Activated CD4-positive, alpha-beta T cell treated with anti-CD3 and anti-CD28 coated beads, Interleukin-10, Interleukin-2, amounts not matched to agents 100 ng/mL and 50 ng/mL, durations not matched to agents 16 hours and 8 hours (primary cell): ENCODE data around the gene BMP6.
"Not testable (repeated sequence)": the region's sequence is repeated elsewhere in the genome, so short reads cannot be mapped to it uniquely, and the experiment has no call there.

Experiments used
- DNase-seq: peaks from one replicate; pipeline ENCODE4 v3.0.0-alpha.2; 2020

BMP6 gene

GRCh38 chr6:7888587-7889357 is 162.9 kb downstream of the BMP6 start:
- DNase-seq: no peak

DNA sequence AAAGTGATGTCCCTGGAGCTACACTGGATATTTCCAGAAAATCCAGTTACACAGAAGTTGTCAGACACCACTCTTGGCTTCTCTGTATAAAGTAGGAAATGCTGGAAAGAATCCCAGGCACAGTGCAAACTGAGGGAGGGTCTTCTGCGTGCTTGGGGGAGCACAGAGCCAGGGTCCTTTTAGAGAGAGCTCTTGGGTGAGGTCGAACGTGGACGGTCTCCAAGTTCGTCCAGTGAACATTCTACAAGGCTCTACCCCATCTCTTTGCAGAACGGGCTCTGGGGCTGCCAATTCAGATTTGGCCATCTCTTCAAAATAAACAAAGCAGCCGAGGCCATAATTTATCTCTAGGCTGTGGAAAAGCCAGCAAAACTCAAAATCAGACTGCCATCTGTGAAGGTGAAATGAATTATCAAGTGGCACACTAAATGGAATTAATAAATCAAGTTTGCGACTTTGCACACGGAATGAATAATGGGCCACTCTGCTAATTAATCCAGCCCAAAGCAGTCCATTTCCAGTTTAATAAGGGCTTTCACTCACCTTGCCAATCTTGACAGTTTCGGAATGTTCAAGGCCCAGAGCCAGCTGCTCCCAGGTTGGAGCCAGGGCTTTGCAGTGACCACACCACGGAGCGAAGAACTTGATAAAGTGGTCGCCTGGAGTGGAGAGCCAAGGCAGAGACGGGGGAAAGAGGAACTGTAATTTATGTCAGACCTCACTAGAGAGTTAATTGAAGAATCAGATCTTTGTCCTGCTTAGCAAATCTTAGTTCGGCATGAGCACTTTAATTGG is 165.4 kb downstream of the BMP6 start:
- DNase-seq: no peak

DNA sequence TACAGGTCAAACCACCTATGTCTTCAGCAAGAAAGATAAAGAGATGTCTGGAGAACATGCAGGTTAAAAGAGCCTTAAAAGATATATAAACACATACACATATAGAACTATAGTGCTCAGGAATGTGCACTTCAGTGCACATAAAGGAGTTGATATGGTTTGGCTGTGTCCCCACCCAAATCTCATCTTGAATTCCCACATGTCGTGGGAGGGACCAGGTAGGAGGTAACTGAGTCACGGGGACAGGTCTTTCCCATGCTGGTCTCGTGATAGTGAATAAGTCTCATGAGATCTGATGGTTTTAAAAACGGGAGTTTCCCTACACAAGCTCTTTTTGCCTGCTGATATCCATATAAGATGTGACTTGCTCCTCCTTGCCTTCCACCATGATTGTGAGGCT is 166.5 kb downstream of the BMP6 start:
- DNase-seq: not testable (repeated sequence)

DNA sequence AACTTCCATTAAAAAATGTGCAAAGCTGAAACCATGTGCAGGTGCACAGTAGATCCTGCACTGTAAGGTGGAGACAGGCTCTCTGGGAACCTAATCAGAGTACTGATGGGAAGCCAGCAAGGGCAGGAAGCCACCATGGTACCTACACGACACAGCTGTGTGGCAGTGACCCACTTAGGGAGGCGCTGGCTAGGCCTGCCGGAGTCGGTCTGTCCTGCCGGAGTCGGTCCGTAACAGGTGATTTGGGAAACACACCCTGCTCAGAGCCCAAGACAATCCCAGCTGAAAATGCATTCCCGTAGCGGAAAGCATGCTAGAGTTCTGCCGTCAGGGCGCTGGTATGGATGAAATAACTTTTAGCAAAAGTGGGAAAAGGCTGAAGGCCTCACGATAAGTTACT is 167.4 kb downstream of the BMP6 start:
- no peak for DNase-seq

- no peak for DNase-seq
Observed at GRCh38 chr6:7894262-7895124, 168.6 kb downstream of the BMP6 start.

GRCh38 chr6:7895125-7895423 is 169.2 kb downstream of the BMP6 start:
- no peak for DNase-seq

DNA sequence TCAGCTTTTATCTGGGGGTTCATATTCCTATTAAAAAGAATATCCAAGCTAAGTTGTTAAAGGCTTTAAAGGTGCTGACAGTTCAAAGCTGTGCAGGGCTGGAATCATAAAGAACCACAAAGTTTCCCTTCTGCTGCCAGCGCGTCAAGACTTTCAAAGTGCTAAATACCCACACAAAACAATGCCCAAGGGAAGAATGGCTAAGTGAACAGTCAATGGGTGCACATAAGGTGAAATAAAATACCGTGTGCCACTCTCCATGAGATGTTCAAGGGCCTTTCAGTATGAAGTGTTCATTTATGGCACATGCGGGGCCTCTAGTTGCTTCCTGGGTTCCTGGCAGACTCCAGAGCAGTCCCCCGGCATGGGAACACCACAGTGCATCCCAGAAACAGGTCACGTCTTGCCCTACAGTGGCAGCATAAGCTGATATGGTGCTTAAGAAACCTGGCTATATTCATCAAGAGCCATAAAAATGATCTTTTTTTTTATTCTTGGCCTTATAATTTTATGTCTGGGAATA is 170.6 kb downstream of the BMP6 start:
- no peak for DNase-seq

DNA sequence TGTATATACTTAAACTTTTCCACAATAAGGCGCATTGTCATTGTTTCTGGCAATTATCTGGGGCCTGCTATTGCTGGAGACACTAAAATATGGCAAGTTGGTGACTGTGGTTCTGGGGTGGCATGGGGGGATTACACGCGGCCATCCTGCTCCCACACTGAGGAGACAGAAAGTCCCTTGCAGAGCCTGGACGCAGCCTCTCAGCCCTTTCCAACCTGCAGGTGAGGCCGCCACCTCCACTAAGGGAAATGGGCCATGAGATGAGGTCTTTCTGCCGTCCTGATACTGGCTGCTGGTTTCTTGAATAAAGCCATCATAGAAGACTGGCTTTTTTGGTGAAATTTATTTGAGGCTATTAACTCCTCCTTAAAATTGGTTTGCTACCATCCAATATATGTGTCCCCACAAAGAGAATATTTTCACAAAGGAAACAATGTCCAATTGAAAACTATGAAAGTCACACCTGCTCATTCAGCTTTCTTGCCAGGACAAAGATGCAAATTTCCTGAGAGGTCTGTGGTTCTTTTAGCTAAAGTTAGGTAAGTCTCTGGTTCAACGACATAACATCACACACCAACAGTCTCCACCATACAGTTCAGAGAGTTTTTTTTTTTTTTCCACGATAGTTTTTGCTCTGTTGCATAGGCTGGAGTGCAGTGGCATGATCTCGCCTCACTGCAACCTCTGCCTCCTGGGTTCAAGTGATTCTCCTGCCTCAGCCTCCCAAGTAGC is 171.7 kb downstream of the BMP6 start:
- DNase-seq: no peak

DNA sequence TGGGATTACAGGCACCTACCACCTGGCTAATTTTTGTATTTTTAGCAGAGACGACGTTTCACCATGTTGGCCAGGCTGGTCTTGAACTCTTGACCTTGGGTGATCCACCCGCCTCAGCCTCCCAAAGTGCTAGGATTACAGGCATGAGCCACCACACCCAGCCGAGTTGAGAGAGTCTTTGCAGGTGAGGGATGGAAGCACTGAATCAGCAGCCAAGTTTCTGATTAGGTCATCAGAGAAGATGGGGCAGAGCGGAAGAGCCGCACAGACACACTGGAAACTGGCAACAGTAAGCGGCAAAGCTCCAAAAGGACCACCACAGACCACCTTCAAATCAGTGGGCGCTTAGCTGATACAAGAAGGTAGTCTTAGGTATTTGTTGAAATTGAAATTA is 172.3 kb downstream of the BMP6 start:
- DNase-seq: not testable (repeated sequence)

GRCh38 chr6:7899101-7899888 is 173.4 kb downstream of the BMP6 start:
- DNase-seq: no peak

DNA sequence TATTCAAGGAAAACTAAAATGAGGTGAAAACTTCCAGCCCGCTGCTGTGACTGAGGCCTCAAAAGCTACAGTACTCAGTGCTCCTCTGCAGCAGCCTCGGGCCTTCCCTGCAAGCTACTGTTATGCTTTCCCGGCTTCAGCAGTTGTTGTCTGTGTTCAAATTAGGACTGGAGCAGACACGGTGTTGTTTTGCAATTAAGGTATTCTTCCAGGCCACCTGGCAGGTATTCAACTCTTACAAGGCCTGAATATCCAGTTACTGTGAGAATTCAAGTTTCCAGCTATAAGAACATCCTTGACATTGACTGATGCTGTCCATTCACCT is 174.0 kb downstream of the BMP6 start:
- no peak for DNase-seq

GRCh38 chr6:7900621-7901020 is 174.7 kb downstream of the BMP6 start:
- no peak for DNase-seq

- no peak for DNase-seq
Observed at GRCh38 chr6:7901056-7901455, 175.2 kb downstream of the BMP6 start.

DNA sequence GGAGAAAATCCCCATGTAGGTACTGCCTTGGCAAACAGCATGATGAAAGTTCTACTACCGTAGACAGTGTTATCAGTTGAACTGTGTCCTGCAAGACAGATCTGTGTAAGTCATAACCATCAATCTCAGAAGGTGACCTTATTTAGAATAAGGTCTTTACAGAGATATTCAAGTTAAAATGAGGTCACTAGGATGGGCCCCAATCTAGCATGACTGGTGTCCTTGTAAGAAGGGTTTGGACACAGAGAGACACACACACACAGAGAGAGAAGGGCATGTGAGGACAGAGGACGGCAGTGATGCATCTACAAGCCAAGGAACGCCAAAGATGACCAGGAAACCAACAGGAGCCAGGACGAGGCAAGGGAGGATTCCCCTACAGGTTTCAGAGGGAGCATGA is 175.9 kb downstream of the BMP6 start:
- DNase-seq: no peak

DNA sequence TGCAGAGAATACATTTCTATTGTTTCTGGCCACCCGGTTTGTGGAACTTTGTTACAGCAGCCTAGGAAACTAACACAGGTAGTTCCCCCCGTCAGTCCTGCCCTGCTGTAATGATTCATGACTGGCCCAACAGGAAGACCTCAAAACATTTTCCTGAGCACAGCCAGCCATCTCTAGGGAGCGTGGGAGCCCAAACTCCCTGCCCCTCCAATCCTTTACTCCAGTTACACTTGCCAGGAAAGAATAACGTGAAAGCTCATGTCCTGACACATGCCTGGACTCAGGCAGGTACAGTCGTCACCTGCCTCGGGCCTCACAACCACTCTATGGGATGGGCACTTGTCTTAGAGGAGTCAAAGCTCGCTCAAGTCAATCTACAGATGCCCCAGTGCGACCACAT is 176.3 kb downstream of the BMP6 start:
- DNase-seq: no peak

DNA sequence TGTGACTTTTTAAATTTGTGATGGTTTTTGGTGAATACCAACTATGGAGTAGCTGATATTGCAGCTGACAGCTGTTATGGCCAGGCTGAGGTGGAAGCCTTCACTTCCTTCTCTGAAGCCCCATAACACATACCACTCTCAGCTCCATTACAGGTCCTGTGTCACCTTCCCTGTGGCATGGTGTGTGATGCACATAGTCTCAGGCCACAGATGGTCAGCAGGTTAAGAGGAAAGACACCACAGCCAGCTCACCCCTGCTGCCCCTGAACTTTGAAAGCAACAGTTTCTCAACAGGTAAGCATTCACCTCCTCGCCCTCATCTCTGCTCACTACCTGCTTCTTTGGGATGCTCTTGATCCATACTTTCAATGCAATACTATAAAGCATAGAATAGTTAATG is 177.0 kb downstream of the BMP6 start:
- DNase-seq: no peak

DNA sequence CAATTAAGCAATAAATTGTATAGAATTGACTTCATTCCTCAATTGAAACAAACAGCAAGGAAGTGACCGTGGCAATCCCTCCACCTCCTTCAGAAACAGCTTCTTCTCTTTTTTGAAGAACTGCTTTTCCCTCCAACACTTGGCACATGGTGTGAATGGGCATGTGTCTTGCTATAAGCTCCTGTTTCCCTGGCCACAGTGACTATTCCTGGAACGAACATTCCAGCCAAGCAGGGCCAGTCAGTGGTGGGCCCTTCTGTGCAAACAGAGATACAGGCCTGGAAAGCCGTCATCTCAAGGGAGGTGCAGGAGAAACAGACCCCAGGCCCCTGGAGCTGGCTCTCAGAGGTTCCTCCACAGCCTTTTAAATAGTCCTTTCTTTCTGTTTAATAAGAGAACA is 177.8 kb downstream of the BMP6 start:
- DNase-seq: no peak

DNA sequence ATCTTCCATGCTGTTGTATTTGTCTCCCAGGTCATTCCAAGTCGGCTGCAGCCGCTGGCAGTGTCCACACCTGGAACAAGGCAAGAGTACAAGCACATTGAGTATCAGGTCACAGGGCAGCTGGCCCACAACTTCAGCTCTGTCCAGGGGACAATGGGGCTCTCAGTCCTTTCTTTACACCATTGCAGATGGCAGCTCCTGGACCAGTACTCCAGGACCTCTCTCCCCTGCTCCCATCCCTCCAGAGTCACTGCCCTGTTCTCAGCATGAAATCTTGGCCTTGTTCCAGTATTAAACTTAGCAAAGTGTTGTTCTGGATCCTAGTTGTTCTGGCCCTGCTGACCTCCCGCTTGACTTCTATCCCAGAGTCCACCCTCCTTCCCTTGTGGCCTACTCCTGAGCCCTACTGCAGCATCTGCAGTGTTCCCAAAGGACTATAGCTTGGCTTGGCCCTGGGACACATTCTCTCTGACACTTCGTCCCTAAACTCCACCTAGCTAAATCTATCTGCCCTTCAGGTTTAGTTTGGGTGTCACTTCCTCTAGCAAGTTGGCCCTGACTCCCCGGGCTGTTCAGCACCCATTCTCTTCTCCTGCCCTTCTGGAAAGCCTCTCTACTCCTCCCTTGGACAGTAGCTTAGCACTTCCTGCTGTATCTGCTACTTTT is 178.9 kb downstream of the BMP6 start:
- DNase-seq: no peak

- no peak for DNase-seq
Observed at GRCh38 chr6:7905416-7905815, 179.5 kb downstream of the BMP6 start.

DNA sequence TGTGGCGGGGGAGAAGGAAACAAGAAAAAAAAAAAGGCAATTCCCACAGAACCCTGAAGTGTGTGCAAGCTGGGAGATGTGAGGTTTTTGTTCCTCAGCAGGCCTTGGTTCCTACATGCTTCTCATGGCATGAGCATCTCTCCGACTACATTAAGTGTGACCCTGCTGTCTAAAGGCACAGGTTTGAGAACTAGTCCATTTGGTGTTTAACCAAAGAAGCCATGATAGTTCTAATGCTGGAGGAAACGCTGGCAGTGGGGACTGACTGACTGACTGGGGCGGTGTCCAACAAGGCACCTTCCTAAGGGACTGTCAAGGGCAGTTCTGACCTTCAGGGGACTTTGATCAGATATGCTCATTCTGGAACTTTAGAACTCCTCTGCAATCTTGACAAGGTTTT is 180.8 kb downstream of the BMP6 start:
- DNase-seq: no peak

GRCh38 chr6:7907159-7907558 is 181.3 kb downstream of the BMP6 start:
- DNase-seq: no peak
